Stimulated activated CD4-positive, alpha-beta T cell treated with anti-CD3 and anti-CD28 coated beads, TNF-alpha, amount 100 ng/mL, for 1 hour (primary cell): Measurements from ENCODE around the gene KCNN1.
A peak's percentile ranks its signal among the peaks of the same experiment; 100 is the strongest.

Source experiments
- DNase-seq, 3 donors: peaks; one replicate each; pipeline ENCODE4 v3.0.0-alpha.2; 2020; ENCODE audit warnings: low read depth in 3 of 3, low spot score in 1 of 3

The KCNN1 gene

DNA sequence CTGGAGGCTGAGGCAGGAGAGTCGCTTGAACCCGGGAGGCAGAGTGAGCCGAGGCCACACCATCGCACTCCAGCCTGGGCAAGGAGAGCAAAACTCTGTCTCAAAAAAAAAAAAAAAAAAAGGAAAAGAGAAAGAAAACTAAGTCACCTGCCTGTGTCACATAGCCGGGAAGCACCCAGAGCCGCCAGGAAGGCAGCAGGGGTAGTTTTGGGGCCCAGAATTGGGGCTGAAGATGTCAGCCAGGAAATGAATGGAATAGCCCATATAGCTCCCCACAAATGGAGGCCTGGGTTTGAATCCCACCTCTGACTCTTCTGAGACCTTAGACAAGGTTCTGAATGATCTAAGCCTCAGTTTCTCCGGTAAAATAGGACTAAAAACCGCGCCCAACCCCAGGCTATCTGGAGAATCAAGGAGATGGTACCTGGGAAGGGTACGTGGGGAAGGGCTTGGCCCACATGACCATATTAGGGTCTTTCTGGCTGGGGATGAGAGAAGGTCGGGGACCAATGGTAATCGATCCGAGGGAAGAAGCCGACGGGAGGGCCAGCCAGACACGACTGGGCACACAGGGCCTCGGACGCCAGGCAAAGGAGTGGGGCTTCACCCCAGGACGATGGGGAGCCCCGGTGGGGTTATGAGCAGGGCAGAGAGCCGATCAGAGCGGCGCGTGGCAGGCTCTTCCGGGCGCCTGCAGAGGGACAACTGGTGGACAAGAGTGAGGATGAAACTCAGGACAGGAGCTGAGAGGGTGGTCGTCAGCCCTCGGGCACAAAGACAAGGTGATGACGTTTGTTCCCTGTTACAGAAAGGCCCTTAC lies 19.7 kb upstream of the KCNN1 start:
- no peak for DNase-seq

DNA sequence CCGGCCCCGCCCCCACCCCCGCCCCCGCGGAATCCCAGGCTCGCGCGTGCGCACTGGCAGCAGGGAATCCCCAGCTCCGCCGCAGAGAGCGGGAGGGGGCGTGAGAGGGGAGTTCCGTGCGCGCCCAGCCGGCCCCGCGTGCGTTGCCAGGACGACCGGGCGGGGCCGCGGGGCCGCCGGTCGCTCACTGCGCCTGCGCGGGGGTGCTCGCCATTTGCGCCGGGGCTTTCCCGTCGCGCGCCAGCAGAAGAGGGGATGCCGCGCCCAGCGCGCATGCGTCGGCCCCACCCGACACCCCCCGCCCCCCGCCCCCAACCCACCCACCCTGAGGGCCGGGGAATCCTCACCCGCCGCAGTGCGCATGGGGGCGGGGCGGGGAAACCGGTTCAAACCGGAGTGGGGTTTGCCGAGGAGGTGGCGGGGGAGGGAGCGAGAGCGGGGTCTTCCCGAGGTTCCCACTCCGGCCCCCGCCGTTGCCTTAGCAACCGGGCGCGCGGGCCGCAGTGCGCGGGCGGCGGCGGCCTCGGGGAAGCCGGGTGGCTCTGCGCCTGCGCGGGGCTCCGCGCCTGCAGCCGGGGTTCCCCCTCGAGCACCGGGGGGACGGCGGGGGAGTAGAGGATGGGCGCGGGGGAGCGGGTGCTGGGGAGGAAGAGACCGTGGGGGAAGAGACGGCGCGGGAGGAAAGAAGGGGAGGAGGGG lies 18.9 kb upstream of the KCNN1 start:
- DNase-seq = peak; percentile 90 to 97 (median 92)

DNA sequence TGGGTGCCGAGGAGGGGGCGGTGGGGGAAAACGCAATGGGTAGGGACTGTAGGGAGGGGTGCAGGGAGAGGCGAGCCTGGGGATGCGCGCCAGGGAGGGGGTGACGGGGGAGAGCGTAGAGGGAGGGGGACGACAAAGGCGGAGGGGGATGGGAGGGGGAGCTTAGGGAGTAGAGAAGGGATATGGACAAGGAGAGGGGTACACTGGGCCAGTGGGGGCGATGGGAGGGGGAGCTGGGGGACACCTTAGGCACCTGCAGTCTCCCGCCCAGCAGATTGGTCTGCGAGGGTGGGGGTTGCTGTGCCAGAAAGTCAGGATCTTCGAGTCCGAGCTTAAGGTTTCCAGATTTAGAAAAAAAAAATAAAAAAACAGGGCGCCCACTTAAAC lies 18.4 kb upstream of the KCNN1 start:
- DNase-seq = no peak

DNA sequence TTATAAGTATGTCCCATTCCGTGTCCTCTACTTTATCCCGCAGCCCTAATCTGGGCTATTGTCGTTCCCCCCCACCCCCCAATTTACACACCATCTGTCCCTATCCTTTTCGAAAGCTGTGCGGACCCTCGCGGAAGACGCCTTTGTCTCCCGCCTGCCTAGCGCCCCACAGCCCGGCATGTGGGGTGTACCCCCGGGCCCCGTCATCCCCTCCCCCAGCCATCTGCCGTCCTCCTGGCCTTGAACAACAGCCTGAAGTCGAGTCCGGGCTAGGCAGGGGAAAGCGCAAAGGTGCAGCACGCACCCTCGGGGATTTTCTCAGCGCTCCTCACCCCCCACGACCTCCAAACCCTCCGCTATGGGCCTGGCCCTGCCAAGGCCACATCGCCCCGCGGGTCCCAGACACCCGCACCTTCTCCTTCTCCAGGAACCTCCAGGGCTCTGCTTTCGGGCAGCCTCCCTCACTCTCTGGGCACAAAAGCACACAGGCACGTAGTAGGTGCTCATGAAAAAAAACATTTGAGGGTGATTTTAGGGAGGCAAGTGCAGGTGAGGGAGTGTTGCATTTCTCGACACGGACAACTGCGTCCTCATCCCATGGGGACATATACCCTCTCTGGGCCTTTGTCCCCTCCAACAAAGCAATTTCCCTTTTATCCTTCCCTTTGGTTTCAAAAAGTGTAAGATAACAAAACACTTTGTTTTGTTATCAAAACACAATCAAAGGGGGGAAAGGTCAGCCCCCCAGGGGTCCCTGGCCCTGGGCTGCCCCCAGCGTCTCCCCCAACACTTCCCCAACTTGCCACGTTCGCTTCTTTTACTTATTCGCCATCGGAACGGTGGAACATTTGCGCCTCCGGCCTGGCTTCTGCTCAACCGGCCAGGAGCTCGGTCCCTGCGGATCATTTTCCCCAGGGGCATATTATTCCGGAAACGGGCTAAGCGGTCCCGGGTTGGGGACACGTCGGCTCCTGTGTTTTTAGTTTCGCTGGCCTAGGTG lies 17.7 kb upstream of the KCNN1 start:
- DNase-seq = no peak

DNA sequence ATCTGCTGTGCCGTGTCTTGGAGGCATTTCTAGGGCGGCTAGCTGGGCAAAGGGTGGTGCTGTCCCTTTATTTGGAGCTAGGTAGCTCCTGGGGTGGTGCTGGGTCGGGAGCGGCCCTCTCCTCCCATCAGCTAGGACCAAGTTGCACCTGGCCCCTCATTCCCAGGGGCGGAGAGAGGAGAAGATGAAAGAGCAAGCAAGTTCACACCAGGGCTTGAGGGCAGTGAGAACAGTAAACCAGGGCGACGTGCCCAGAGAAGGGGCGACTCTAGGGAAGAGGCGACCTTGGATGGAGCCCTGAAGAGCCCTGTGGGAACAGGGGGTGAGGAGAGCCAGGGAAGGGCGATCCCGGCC lies 17.0 kb upstream of the KCNN1 start:
- no peak for DNase-seq

DNA sequence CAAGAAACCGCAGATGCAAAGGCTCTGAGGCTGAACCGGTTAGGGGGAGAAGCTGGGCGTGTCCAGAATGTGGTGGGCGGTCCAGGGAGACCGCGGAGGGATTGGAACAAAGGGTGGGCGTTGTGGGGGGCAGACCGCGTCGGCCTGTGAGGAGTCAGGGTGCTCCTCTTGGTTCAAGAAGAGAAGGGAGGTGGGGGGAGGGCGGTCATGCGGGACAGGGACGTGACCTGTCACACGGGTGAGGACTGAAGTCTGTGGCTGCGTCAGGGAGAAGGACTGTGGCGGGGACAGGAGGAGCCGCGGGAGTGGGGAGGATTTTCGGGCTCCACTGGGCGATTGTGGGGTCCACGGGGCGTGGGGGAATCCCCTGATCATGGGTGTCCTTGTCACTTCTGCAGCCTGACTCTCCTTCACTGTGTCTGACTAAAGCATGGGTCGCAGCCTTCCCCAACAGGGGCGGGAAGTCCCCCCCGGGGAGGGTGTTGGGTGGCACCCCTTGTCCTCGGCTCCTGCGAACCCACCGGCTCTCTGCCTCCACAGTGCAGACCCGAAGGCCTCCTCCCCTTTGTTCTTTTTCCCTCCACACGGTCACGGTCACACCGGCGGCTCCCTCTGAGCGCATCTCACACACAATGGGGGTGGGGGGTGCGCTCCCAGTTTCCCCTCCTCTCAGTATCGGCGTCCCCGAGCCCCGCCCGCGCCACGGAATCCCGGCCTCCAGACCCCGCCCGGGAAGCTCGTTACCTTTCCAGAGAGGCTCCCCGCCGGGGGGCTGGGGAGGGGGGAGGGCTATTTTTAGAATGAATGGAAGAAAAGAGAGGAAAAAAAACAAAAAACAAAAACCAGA lies 16.4 kb upstream of the KCNN1 start:
- no peak for DNase-seq

DNA sequence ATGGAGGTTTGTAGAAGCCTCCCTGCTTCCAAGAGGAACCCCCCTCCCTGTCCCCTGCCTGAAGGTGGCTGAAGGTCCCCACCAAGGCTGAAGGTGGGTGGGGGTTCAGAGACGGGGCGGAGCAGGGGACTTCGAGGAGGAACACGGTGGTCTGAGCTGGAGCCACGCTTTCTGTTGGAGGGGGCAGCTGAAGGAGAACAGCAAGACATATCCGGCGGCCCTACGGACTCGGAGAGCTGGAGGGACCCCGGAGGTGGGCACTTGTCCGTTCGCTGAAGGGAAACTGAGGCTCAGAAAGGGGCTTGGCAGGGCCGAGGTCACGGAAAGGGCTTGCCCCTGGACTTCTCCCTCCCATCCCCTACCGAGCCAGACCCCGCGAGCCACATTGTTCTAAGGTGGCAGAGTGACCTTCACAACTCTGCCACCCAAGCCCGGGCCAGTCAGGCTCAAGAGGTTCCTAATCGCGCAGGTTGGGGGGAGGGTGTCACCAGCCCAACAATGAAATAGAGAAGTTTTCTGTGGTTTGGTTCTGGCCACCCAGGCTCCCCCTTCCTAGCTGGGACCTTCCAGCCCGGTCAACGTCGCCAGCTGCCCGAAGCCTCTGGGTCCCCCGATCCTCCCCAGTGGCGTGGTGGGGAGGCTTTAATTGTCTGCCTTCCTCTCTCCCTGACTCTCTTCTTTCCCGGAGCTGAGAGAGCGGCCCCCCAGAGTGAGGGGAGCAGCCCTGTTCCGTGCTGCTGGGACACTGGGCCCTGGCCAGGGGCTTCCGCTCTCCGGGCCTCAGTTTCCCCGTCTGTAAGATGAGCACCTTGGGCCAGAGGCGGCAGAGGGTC lies 15.5 kb upstream of the KCNN1 start:
- no peak for DNase-seq

DNA sequence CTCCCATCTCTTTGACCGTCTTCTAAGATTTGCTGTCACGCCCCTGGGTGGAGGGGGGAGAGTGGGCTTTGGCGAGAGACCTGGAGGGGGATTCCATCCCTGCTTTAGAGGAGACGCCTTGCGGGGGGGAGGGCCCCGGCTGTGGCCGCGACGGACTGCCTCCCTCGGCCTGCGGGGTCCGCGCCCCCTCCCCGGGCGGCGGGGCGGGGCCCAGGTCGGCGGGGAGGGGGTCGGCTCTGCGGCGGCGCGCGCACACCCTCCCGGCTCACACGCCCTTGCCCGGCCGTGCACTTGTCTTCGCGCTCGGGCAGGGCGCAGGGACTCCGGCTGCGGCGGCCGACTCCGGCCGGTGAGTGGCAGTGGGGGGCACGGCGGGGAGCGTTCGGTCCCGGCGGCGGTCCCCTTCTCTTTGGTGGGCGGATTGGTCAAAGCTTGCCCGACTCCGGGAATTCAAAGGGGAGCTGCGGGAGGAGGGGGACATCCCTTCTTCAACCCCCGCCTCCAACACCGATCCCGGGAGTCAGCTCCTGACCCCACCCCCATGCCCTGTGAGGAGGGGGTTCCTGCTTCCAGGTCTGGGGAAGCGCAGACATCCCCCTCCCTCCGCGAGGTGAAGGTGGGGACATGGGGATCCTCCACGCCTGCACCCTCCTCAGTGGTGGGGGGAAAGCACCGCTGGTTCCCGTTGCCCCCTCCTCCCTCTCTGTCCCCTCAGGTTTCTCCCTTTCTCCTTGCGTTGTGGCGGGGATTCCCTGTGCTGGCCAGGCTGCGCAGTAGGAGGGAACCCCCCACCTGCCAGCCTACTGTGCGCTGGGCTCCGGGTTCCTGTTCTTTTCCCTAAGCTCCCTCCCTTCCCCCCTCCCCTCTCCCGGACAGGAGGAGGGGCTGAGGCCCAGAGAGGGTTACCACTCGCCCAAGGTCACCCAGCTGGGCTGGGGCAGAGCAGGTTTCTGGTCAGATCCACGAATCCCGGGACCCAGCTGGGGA lies 14.6 kb upstream of the KCNN1 start:
- no peak for DNase-seq

DNA sequence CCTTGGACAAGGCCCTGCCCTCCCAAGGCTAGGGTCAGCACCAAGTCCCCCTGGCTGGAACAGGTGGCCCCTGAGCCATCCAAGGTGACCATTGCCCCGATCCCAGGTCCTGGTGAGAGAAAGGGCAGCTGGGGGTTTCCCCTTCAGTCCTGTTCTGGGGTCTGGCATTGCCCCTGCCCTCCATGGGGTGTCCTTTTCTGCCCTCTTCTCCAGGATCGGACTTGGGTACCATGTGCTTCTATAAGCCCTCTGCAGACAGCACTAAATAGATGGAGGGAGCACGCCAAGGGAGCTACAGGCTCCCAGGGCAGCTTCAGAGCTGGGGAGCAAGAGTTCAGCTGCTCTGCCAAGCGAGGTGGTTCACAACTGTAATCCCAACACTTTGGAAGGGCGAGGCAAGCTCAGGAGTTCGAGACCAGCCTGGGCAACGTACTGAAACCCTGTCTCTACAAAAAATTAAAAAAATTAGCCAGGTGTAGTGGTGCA lies 13.5 kb upstream of the KCNN1 start:
- DNase-seq = no peak

DNA sequence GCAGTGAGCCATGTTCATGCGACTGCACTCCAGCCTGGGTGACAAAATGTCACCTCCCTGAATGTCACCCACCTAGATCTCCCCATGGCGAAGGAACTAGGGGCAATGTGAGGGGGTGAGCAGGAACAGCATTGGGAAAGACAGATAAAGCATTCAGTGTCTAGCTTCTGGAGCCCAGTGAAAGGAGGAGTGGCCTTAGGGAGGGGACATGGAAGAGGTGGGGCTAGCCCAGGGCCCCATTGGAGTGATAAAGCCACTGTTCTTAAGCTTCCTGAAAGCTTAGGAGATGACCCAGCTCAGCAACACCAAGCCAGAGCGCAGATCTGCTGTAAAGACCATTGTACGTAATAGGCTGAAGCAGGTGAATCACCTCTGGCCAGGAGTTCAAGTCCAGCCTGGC lies 13.0 kb upstream of the KCNN1 start:
- DNase-seq = no peak

DNA sequence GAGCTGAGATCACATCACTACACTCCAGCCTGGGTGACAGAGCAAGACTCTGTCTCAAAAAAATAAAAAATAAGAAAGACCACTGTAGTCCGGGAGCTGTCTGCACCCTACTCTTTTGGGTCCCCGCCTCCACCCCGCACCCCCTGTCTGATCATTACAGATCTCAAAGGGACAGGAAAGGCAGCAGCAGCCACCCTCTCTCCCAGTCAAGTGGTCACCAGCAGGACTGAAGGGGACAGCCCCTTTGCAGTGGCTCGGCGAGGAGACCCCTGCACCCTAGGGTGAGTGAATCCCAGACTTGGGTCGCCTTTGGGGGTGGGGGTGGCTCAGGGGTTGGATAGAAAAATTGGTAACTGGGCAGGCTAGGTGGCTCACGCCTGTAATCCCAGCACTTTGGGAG lies 12.5 kb upstream of the KCNN1 start:
- DNase-seq = no peak

DNA sequence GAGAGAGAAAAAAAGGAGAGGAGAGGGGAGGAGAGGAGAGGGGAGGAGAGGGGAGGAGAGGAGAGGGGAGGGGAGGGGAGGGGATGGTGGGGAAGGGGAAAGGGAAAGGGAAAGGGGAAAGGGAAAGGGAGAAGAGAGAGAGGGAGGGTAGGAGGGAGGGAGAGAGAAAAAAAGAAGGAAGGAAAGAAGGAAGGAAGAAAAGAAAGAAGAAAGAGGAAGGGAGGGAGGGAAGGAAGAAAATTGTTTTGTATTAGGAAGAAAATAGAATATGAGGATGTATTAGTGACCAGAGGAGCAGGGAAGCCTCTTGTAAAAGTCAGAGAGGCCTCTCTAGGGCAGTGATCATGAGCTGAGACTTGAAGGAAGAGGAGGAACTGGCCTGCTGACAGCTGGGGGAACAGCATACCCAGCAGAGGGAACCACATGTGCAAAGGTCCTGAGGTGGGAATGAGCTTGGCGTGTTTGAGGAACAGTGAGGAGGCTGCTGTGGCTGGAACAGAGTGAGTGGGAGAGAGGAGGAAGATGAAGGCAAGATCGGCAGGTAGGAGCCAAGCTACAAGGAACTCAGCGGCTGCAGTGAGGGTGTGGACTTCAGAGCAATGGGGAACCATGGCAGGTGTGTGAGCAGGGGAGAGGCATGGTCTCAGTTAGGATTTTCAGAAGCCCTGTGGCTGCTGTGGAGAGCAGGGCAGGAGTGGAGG lies 9.6 kb upstream of the KCNN1 start:
- no peak for DNase-seq

DNA sequence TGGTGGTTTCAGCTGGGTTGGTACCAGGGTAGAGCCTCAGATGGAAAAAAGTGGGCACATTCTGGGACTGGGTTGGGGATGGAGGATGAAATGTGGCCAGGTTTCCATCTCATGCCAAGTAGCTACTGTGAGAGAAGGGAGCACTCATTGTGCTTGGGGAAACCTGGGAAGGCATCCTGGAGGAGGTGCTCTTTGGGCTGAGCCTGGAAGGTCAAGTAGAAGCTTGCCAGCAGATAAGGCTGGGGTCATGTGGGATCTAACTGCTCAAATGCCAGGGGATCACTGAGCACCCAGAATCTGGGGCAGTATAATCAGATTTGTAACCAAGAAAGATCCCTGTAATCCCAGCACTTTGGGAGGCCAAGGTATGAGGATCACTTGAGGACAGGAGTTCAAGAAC lies 9.0 kb upstream of the KCNN1 start:
- DNase-seq = no peak

DNA sequence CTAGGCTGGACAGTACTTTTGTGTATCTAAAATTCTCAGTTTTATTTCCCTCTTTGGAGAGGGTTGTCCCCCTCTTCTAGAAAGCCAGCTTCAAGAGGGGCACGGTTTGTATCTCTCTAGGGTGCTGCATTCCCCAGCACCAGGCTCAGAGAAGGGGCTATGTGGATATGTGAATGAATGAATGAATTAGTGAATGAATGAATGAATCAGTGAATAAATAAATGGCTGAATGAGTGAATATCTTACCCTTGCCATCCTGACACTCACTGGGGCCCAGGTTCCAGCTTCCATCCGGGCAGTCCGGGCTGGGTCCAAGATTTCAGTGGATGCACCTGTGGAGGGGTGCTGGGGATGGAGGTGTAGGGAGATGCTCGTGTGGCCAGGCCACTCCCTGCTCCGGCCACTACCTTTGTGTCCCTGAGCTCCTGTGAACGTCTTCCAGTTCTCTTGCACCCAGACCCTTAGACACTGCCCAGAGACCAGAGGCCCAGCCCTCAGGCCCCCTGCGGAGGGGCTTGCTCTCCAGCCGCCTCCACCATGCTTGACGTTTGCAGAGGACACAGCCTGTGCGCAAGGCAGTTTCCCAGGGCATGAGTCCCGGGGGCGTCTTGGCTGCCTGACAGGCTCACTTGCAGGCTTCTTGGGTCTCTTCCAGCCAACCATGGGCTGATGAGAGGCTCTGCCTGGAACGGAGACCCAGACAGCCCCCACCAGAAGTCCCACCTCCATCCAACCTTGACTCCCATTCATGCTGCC lies 2.8 kb upstream of the KCNN1 start:
- no peak for DNase-seq

DNA sequence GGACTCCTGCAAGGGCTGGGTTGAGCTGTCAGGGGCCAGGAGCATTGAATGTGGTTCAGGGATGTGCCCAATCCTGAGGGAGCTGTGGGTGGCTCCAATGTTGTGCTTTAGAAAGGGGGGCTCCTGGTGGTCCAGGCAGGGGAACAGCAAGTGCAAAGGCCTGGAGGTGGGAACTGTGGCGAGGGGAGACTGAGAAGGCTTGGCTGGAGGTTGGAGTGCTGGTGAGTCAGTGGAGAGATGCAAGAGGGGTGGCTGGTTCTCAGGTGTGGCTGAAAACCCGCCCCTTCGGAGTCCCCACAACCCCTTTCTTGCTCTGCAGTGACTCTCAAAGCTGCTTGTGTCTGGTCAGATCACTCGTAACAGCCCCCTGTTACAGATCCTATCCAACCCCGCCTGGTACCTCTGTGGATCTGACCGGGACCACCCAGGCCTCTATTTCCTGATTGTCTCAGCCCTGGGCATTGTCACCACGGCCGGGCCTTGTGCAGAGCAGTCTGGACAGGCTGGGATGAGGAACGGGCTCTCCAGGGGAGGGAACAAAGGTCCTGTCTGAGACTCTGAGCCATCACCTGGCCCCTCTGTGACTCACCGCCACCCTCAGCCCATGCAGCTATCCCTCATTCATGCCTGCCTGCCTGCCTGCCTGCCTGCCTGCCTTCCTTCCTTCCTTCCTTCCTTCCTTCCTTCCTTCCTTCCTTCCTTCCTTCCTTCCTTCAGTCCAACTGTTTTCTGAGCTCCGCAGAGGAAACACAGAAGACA lies 1.4 kb upstream of the KCNN1 start:
- no peak for DNase-seq

DNA sequence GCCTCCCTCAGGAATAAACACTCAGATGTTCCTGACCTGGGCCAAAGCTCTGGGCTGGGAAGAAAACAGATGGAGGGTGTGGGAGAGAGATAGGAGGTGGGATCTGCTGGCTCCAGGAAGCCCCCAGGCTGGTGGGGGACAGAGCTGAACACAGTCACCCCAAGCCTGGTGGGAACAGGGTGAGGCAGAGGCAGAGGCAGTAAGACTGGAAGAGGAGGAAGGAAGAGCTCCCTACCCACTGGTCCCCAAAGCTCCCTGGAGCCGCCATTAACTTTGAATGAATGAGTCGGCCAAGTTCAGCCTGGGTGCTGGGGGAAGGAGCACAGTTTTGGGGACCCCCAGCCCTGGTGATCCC lies 801 bp upstream of the KCNN1 start:
- DNase-seq = no peak
